HL-60 (cell line): ENCODE measurements around the gene AKR1C2.

Experiments
- GABPA ChIP-seq: IDR thresholded peaks from 2 replicates; pipeline ENCODE4 v1.6.1; 2012; ENCODE audit warnings: low read depth
- POLR2AphosphoS5 ChIP-seq: IDR thresholded peaks from 2 replicates; pipeline ENCODE4 v1.6.1; 2012; ENCODE audit warnings: low read depth
- SPI1 ChIP-seq: IDR thresholded peaks from 2 replicates; pipeline ENCODE4 v1.6.1; 2012; ENCODE audit warnings: low read depth, mild to moderate bottlenecking, borderline replicate concordance
- TF ChIP-seq, protein P1 (sequence below): IDR thresholded peaks from one replicate; pipeline ENCODE4 v1.5.1; 2011; ENCODE audit warnings: low read length, control low read depth, inconsistent platforms; ENCODE audit not compliant: insufficient read depth
- TF ChIP-seq, protein P2 (sequence below): IDR thresholded peaks from 2 replicates; pipeline ENCODE4 v1.6.1; 2012; ENCODE audit warnings: low read depth; ENCODE audit not compliant: insufficient replicate concordance

- TF ChIP-seq POLR2AphosphoS5 (no peak), GABPA (no peak), SPI1 (no peak)
- TF ChIP-seq, protein P1, sequence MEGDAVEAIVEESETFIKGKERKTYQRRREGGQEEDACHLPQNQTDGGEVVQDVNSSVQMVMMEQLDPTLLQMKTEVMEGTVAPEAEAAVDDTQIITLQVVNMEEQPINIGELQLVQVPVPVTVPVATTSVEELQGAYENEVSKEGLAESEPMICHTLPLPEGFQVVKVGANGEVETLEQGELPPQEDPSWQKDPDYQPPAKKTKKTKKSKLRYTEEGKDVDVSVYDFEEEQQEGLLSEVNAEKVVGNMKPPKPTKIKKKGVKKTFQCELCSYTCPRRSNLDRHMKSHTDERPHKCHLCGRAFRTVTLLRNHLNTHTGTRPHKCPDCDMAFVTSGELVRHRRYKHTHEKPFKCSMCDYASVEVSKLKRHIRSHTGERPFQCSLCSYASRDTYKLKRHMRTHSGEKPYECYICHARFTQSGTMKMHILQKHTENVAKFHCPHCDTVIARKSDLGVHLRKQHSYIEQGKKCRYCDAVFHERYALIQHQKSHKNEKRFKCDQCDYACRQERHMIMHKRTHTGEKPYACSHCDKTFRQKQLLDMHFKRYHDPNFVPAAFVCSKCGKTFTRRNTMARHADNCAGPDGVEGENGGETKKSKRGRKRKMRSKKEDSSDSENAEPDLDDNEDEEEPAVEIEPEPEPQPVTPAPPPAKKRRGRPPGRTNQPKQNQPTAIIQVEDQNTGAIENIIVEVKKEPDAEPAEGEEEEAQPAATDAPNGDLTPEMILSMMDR, result no peak
- TF ChIP-seq, protein P2, sequence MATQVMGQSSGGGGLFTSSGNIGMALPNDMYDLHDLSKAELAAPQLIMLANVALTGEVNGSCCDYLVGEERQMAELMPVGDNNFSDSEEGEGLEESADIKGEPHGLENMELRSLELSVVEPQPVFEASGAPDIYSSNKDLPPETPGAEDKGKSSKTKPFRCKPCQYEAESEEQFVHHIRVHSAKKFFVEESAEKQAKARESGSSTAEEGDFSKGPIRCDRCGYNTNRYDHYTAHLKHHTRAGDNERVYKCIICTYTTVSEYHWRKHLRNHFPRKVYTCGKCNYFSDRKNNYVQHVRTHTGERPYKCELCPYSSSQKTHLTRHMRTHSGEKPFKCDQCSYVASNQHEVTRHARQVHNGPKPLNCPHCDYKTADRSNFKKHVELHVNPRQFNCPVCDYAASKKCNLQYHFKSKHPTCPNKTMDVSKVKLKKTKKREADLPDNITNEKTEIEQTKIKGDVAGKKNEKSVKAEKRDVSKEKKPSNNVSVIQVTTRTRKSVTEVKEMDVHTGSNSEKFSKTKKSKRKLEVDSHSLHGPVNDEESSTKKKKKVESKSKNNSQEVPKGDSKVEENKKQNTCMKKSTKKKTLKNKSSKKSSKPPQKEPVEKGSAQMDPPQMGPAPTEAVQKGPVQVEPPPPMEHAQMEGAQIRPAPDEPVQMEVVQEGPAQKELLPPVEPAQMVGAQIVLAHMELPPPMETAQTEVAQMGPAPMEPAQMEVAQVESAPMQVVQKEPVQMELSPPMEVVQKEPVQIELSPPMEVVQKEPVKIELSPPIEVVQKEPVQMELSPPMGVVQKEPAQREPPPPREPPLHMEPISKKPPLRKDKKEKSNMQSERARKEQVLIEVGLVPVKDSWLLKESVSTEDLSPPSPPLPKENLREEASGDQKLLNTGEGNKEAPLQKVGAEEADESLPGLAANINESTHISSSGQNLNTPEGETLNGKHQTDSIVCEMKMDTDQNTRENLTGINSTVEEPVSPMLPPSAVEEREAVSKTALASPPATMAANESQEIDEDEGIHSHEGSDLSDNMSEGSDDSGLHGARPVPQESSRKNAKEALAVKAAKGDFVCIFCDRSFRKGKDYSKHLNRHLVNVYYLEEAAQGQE, result no peak
Measured at GRCh38 chr10:5018134-5018533, 14.5 kb upstream of the AKR1C2 start.
